ENCODE data around the gene ZNF485. TPM values are rescaled to one million over a fixed set of nuclear protein-coding genes. Genes with fewer than 3 reads are reported as not detected.
"Not testable (repeated sequence)": the region's sequence is repeated elsewhere in the genome, so short reads cannot be mapped to it uniquely, and the experiment has no call there.

ZNF485 gene
- 6.9 and 8.6 TPM in 2 replicates for total RNA-seq (2014; rRNA removed; shearing (Covaris generic))
- 4.9 and 6.2 TPM in 2 replicates for polyA plus RNA-seq (2014; cell fraction: nucleus; rRNA removed)

DNA sequence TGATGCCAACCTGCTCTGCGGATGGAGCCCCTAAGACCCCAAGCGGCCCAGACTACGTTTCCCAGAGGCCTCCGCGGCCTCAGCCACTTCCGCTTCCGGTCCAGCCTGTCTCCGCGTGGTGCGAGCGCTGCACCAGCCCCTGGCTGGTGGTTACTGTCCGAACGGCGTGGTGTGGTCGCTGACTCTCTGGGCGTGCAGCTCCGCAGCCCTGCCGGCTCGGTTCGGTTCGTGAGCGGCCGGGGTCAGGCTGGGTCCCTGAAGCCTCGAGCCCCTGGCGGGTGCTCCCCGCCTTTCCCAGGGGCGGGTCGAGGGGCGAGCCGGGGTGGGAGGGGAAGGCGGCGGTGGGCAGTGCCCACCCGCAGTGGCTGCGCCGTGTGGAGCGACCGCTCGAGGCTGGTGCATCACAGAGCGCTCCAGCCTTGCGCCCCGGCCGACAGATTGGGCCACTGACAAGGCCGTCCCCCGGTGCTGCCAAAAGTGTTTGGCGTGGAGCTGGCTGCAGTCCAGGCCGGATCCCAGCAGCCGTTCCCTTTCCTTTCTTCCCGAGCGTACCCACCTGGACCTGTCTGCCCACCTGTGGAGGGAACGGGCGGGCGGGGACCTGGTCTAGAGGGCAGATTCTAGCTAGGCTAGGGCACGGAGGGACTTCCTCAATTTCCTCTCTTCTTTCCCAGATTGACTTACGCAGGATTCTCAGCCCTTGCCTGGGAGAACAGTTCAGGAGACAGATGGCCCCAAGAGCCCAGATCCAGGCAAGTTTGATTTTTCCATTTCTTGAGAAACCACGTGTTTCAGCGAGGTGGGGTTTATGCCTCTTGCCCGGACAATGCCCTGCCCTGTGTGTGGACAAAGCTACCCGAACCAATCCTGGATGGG, at the start of gene ZNF485:
Gene ZNF485, plus strand, starts transcription at position 116 of the 876 bp plus-strand sequence. Its CDS starts 613 bp downstream, at position 729.
- peak; percentile 49 for DNase-seq (ENCODE audit: extremely low read depth, low read depth)

DNA sequence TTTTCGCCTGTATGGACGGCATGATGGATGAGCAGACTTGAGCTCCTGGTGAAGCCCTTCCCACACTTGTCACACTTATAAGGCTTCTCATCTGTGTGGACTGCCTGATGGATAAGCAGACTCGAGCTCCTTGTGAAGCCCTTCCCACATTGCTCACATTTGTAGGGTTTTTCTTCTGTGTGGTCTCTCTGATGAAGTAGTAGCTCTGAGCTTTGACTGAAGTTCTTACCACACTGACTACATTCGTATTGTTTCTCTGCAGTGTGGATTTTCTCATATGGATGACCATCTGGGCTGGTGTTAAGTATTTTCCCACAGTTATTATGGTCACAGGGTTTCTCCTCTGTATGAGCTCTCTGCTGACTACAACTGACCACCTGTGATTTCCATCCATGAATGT, 49.0 kb upstream of the ZNF485 start:
- DNase-seq (ENCODE audit: extremely low read depth, low read depth) = no peak

DNA sequence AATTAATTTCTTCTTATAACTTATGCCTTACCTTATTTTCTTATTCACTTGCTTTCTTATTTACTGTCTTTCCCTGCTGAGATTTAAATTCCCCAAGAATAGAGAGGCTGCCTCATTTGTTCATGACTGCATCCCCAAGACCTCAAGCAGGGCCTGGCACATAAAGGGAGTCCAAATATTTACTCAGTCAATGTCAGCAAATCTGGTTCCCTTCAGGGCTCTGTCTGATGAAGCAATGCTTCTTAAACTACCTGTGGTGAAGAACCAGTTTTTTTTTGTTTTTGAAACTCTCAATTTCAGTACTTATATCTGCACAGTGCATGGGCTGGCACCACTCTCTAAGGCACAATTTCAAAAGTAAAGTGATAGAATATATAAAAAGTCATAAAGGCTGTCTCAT, 36.6 kb upstream of the ZNF485 start:
- DNase-seq (ENCODE audit: extremely low read depth, low read depth) = no peak

DNA sequence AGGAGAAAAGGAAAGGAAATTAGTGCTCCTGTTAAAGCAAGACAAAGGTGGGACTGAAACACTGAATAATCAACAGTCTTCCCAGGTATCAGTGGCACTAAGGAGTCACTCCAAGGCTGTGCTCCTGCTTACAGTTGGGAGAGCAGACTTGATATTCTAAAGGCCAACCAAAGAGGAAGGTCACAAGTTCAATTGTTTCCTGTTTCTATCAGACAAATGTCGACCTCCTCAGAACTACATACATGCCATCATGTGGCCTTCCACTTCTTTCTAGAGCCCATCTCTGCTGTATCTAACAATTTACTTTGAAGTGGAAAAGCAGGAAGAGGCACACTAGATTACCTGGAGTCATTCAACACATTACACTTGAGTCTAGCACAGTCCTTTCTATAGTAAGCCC, 35.3 kb upstream of the ZNF485 start:
- no peak for DNase-seq (ENCODE audit: extremely low read depth, low read depth)

DNA sequence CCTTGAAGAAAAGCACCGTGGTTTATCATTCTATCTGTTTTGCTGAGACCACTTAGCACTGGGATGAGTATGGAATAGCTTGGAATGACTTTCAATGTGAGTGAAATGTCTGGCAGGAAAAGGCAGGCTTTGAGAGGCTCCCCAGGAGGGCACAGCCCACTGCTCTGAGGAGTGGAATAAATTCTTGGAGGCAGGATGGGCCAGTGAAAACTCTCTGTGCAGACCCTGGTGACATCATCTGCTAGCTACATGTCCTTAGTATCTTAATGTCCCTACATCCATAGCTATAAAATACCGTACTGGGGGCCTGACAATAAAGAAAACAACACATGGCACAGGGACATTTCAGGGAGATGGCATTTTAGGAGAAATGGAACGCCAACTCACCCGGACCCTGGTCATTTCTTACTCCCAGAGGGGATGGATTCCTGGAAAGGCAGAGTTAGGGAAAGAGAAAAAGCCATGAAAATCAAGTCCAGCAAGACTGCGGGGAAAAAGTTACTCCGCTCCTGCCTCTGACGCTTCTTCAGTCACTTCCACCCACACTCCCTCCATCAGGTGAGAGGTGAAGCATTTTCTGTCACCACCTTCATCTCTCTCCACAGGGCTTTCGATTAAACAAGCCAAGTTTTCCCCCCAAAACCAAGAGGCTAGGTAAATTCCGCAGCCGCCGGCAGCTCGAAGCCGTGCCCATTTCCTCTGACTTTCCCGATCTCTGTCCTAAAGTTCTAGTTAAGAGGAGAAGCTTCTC, 32.8 kb upstream of the ZNF485 start:
- no peak for DNase-seq (ENCODE audit: extremely low read depth, low read depth)

DNA sequence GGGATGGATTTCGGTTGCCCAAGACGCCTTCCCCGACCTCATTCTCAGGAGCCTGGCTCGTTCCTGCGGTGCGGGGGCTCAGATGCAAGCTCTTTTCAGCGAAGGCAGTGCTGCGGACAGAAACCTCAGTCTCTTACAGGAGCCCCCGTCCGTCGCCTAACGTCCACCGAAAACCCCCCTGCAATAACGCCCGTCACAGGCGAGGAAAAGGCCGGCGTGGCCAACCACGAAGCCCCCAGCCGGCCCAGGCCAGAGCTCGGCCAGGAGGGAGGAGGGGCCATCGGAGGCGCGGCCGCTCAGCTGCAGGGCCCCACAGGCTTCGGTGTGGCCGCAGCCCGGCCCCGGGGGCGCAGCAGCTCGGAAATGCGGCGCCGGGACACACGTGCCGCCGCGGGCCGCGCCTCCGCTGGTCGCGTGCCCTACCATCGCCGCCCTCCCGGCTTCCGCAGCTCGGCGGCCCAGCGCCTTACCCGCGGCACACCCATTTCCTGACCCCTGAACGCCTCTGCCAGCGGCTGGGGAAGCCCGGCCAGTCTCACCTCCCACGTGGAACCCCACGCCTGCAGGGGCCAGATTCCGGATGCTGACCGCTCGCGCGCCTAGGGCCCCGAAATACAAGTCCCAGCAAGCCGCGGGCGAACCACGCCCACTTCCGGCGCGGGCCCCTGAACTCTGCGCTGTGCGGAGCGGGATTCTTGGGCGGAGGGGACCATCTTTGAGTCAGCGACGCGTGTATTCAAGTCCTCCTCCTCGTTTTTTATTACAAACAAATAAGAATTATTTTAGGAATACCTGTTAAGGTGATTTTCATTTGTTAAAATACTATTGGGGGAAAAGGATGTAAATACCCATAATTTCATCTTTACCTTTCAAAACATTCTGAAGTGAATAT, 32.0 kb upstream of the ZNF485 start, which contains the start of gene ZNF239:
Gene ZNF239, minus strand, starts transcription at position 616 of the 892 bp plus-strand sequence. CDS start 16,537 bp downstream, outside the sequence.
- DNase-seq (ENCODE audit: extremely low read depth, low read depth) = peak; percentile 65

DNA sequence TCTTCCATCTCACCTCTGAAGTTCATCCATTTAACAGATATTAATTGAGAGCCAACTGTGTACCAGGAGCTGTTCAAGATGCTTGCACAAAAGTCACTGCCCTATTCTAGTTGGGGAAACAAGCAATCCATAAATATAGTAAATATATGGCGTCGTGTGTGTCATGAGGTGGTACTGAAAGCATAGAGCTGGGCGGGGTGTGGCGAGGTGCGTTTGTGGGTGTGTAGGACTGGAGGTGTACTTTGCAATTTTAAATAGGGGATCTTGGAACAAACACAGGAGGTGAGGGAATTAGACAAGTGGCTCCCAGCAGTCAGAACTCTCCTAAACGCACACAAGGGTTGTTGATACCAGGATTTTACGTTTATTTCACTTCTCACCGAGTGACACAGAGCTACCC, 31.3 kb upstream of the ZNF485 start:
- no peak for DNase-seq (ENCODE audit: extremely low read depth, low read depth)

DNA sequence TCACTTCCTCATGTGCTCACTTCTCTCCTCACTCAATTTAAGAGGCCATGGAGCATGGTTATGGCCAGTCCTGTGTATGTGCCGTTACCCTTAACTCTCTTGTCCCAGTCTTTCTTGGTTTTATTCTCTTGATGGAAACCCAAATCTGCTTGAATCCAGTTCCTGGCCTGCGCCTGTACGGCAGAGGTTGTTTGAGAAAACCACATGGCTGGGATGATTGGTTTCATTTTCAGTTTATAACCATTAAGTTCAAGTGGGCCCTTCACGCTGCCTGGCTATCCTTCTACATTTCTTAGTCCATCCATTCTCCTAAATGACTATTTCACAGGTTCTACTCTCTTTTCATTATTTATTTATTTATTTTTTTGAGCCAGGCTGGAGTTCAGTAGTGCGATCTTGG, 30.2 kb upstream of the ZNF485 start:
- DNase-seq (ENCODE audit: extremely low read depth, low read depth) = no peak

DNA sequence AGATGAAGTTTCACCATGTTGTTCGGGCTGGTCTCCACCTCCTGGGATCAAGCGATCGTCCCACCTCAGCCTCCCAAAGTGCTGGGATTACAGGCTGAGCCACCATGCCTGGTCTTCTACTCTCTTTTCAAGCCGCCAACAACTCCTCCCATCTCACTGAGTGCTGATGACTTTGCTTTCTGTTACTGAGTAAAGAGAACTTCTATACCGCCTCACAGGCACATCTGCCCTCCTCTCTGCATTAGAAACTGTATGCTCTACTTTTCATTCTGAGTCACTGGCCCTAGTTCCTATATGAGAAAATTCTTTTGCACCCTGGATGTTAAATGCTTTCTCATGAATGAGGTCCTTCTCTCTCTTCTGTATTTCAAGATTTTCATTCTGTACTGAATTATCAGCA, 29.7 kb upstream of the ZNF485 start:
- no peak for DNase-seq (ENCODE audit: extremely low read depth, low read depth)

DNA sequence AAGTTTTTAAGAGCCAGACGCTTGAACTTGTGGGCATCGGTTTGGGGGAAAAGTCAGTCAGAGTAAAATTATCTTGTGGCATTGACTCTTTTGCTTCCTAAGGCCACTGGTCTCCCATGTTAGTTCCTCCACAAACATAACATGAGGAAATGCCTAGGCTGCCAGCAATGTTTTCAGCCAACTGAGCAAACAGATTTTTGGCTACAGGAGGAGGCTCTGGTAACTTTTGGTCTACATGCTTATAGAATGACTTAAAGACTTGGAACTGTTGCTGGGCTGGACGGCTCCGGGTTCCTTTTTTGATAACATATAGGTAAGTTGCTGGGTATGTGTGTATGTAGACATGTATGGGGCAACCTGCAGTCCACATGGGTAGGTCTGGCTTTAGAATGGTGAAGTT, 22.2 kb upstream of the ZNF485 start:
- DNase-seq (ENCODE audit: extremely low read depth, low read depth) = no peak

DNA sequence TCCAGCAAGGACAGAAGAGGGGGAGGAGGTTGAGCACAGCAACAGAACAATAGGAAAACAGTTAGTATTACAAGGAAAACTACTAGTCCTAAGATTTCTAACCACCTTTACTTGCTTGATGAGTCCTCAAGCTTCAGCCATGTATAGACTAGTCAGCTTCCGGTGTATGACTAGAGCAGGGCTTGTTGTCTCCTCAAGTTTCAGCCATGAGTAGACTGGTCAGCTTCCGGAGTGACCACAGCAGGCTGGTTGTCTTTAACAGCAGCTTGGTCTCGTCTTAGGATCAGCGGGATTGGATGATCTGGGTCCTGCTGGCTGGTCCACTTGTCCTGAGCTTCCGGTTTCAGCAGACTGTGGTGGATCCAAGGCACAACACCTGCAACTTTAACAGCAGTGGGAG, 21.2 kb upstream of the ZNF485 start:
- DNase-seq (ENCODE audit: extremely low read depth, low read depth) = no peak

DNA sequence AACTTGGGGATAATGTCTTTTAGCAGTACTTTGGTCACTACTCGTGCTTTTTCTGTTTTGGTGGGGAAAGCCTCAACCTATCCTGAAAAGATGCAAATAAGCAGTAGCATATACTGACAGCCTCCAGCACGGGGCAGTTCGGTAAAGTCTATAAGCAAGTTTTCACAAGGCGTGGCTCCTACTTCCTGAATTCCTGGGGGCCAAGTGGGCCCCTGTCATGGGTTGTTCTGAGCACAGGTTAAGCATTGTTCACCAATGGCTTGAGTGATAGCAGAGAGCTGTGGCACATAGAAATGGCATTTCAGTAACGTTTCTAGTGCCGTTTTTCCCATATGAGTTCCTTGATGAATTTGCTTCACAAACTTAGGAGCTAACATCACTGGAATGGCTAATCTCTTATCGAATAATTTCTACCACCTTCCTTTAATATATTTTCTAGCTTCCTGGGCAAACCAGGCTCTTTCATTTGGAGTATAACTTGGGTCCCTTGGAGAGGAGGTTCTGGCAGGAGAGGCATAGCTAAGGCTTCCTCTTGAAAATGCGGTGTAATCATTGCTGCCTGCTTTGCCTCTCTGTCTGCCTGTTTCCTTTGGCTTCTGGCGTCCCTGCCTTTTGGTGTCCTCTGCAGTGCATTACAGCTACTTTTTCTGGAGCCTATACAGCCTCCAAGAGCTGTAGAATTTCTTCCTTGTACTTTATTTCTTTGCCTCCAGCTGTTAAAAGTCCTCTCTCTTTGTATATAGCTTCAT, 20.1 kb upstream of the ZNF485 start:
- no peak for DNase-seq (ENCODE audit: extremely low read depth, low read depth)

DNA sequence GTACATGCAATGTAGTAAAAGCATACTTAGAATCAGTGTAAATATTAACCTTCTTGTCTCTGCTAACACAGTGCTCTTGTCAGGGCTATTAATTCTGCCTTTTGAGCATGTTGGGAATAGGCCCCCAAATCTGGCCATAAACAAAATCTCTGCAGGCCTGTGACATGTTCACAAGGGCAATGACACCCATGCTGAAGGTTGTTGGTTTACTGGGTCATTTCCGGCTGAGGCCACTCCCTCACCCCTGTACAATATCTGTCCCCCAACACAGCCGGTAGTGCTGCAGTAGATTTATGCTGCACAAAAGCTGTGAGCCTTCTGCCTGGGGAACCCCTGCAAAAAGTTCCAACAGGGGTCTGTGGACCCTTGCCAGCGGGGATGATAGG, 19.5 kb upstream of the ZNF485 start:
- DNase-seq (ENCODE audit: extremely low read depth, low read depth) = not testable (repeated sequence)

DNA sequence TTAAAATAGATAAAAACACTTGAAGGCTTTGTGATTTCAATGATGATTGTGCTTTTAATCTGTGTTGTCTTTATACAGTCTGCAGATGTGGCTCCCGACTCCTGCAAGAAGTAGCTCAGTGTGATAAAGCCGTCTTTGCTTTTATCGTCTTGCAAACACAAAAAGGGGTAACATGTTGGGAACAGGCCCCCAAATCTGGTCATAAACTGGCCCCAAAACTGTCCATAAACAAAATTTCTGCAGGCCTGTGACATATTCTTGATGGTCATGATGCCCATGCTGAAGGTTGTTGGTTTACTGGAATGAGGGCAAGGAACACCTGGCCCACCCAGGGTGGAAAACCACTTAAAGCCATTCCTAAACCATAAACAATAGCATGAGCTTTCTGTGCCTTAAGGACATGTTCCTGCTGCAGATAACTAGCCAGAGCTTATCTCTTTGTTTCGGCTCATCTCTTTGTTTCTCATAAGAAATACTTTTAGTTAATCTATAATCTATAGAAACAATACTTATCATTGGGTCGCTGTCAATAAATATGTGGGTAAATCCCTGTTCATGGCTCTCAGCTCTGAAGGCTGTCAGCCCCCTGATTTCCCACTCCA, 14.8 kb upstream of the ZNF485 start:
- no peak for DNase-seq (ENCODE audit: extremely low read depth, low read depth)

DNA sequence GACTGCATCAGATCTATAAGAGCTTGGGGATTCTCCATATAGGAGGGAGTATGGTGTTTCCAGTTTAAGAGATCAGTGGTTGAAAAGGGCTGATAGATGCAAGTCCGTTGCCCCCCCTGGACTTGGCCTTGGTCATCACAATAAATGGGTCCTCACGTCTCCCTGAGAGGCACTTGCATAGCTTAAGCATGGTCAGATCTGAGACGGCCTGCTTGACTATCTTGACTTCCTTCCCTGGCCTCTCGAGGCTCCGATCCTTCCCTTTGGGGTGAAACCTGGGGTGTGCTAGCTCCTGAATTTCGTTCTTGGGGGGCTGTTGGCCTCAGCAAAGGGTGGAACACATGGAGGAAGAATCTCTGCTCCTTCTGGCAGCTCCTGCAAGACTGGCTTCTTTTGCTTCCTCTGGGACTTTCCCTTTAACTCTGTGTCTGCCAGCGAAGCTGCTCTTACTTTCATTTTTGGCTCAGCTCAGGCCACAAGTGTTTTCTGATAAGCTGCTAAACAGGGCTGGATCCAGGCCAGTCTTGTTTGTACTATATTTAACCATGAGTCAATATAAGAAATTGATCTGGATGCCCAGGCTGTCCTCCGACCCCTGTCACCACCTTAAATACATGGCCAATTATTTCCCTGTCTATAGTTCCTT, 11.2 kb upstream of the ZNF485 start:
- DNase-seq (ENCODE audit: extremely low read depth, low read depth) = no peak

DNA sequence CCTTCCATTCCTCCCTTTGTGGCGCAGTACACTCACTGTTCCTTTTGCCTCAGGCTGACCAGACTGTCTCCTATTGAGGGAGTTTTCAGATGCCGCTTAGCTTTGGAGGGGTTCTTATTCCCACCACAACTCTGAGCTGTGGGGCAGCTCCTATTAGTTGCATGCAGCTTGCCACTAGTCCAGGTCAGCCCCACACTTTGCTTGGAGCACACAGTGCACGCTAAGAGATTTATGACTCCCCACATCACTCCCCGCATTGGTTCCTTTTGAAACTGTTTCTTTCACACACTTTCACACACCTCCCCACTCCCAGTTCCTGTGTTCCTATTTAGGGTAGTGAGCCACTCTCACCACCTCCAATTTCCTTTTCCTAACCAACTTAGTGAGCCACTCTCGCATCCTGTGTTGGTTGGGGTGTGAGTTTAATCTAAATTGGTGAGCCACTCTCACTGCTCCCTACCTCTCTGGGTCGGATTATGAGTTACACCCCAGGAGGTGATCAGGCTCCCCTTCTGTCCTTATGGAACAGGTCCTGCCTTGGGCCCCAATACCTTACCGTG, 10.4 kb upstream of the ZNF485 start:
- DNase-seq (ENCODE audit: extremely low read depth, low read depth) = no peak

DNA sequence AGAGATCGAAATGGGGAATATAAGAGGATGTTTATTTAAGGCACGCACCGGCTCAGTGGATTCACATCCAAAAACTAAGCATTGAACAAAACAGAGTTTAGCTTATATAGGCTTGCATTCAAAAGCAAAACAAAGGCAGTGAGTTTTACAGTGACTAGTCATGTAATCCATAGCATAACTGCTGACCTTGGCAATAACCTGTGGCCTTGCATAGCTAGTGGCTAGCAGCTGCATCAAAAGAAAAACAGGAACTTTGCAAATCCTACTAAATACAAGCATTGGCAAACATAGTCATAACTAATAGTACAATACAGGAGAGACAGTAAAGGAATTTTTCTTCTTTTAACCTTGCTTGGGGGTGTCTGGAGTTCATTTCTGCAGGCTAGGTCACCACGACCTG, 9.7 kb upstream of the ZNF485 start:
- DNase-seq (ENCODE audit: extremely low read depth, low read depth) = no peak

DNA sequence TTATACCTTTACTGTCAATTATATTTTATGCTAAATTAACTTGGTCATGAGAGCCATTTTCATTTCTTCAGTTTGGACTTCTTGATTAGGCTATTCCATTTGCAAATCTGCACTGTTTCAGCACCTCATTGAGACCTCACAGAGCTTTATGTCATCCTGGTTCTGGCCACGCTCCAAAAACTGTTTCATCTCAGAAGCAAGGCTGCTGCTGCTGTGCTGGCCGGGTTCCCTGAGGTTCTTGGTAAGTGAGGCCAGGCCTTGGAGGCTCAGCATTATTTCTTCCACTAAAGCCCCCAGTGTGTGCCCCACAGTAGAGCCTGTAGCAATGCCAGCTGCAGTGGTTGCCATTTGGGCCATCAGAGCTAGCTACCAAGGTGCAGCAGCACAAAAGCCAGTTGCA, 7.8 kb upstream of the ZNF485 start:
- no peak for DNase-seq (ENCODE audit: extremely low read depth, low read depth)

DNA sequence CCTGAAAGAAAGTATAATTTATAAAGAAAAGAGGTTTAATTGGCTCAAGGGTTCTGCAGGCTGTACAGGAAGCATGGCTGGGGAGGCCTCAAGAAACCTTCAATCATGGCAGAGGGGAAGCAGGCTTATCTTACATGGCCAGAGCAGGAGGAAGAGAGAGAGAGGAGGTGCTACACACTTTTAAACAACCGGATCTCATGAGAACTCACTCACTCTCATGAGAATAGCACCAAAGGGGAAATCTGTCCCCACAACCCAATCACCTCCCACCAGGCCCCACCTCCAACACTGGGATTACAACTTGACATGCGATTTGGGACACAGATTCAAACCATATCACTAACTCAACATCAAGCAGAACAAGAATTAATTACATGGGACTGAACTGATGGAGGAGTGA, 6.9 kb upstream of the ZNF485 start:
- no peak for DNase-seq (ENCODE audit: extremely low read depth, low read depth)

Measured in NCI-H460 (cell line).